Loucy (cell line): ENCODE results near the gene SMTN.

Experiments used
- CTCF ChIP-seq: fragments of 200-600 bp; sonication (generic); conservative IDR thresholded peaks from 2 replicates; pipeline ENCODE4 v1.5.1; 2014; ENCODE audit warnings: mild to moderate bottlenecking, antibody characterized with exemption, low read length
- EZH2phosphoT487 ChIP-seq: fragments of 200-600 bp; IDR thresholded peaks from 2 replicates; pipeline ENCODE4 v1.6.1; 2018; ENCODE audit warnings: antibody characterized with exemption, mild to moderate bottlenecking, moderate library complexity, borderline replicate concordance

- no peak for TF ChIP-seq CTCF
- TF ChIP-seq EZH2phosphoT487, result no peak
These were observed 49.8 kb downstream of the SMTN start for GRCh38 chr22:31130873-31131272.
